ENCODE data around the gene PLCH2. TPM values are rescaled to one million over a fixed set of nuclear protein-coding genes. Genes with fewer than 3 reads are reported as not detected.

Gene PLCH2
- total RNA-seq, 1 donor from 2014 or later, result 0.92 TPM

- Histone ChIP-seq H3K4me3 (ENCODE audit: low read depth, low read length) (no peak overlapping the region), H3K27me3 (ENCODE audit: control insufficient read depth, insufficient read depth, low read length) (peaks cover 26% of the 10 kb centered on the region), H3K36me3 (ENCODE audit: control insufficient read depth, insufficient read depth, low read length) (no peaks in the 10 kb centered on the region)
- no peak for DNase-seq (ENCODE audit: low read depth)
- no peak for TF ChIP-seq CTCF (IDR thresholded peaks at IDR 0.05; ENCODE audit: insufficient read depth, low read length, poor library complexity, severe bottlenecking)
Measured at GRCh38 chr1:2498648-2499047, 22.6 kb downstream of the PLCH2 start.

- DNase-seq (ENCODE audit: low read depth), result no peak
- Histone ChIP-seq H3K36me3 (ENCODE audit: control insufficient read depth, insufficient read depth, low read length) (no peaks in the 10 kb centered on the region), H3K27me3 (ENCODE audit: control insufficient read depth, insufficient read depth, low read length) (peaks cover 29% of the 10 kb centered on the region), H3K4me3 (ENCODE audit: low read depth, low read length) (no peak overlapping the region)
- TF ChIP-seq CTCF (IDR thresholded peaks at IDR 0.05; ENCODE audit: insufficient read depth, low read length, poor library complexity, severe bottlenecking), result no peak
Measured at GRCh38 chr1:2499260-2499659, 23.2 kb downstream of the PLCH2 start.

DNA sequence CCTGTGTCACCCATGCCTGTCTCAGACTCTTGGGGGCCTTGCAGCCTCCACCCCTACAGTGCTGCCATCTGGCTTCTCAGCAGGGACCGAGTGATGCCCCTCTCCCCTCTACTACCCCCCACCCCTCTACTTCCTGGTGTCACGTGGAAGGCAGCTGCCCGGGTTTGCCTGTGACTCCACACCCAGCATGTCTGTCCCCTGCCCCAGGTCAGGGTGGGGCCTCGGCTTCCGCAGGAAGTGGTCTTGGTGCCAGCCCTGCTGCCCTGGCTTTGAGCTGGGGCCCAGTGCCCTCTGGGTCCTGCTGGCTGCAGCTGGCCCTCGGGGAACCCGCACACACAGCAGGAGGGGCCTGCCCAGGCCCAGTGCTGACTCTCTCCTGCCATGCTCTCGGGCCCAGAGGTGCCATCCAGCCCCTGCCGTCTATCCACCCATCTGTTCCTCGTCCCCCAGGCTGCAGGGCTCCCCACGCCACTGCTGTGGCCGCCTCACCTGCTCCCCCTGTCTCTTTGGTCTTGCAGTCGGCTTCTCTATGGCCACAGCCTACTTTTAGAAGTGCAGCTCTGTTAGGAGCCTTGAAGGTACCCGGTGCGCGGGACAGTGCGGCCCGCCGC, 24.0 kb downstream of the PLCH2 start:
- no peak for TF ChIP-seq CTCF (IDR thresholded peaks at IDR 0.05; ENCODE audit: insufficient read depth, low read length, poor library complexity, severe bottlenecking)
- Histone ChIP-seq H3K27me3 (ENCODE audit: control insufficient read depth, insufficient read depth, low read length) (peaks cover 37% of the 10 kb centered on the region), H3K36me3 (ENCODE audit: control insufficient read depth, insufficient read depth, low read length) (no peaks in the 10 kb centered on the region), H3K4me3 (ENCODE audit: low read depth, low read length) (no peak overlapping the region)
- DNase-seq (ENCODE audit: low read depth), result no peak

- Histone ChIP-seq H3K27me3 (ENCODE audit: control insufficient read depth, insufficient read depth, low read length) (peaks cover 47% of the 10 kb centered on the region), H3K36me3 (ENCODE audit: control insufficient read depth, insufficient read depth, low read length) (no peaks in the 10 kb centered on the region), H3K4me3 (ENCODE audit: low read depth, low read length) (no peak overlapping the region)
- TF ChIP-seq CTCF (IDR thresholded peaks at IDR 0.05; ENCODE audit: insufficient read depth, low read length, poor library complexity, severe bottlenecking), result no peak
- DNase-seq (ENCODE audit: low read depth), result no peak
Measured at GRCh38 chr1:2501041-2501819, 25.1 kb downstream of the PLCH2 start.

GRCh38 chr1:2501820-2502119, 25.7 kb downstream of the PLCH2 start:
- DNase-seq (ENCODE audit: low read depth), result no peak
- peaks cover 47% of the 10 kb centered on the region for H3K27me3 ChIP-seq (ENCODE audit: control insufficient read depth, insufficient read depth, low read length)
- no peak for TF ChIP-seq CTCF (IDR thresholded peaks at IDR 0.05; ENCODE audit: insufficient read depth, low read length, poor library complexity, severe bottlenecking)
- H3K36me3 ChIP-seq (ENCODE audit: control insufficient read depth, insufficient read depth, low read length), result no peaks in the 10 kb centered on the region
- no peak overlapping the region for H3K4me3 ChIP-seq (ENCODE audit: low read depth, low read length)

DNA sequence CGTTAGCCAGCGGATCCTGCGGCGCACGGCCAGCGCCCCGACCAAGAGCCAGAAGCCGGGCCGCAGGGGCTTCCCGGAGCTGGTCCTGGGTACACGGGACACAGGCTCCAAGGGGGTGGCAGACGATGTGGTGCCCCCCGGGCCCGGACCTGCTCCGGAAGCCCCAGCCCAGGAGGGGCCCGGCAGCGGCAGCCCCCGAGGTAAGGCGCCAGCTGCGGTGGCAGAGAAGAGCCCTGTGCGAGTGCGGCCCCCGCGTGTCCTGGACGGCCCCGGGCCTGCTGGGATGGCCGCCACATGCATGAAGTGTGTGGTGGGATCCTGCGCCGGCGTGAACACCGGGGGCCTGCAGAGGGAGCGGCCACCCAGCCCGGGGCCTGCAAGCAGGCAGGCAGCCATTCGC, 26.1 kb downstream of the PLCH2 start:
- TF ChIP-seq CTCF (IDR thresholded peaks at IDR 0.05; ENCODE audit: insufficient read depth, low read length, poor library complexity, severe bottlenecking), result no peak
- no peak for DNase-seq (ENCODE audit: low read depth)
- no peaks in the 10 kb centered on the region for H3K36me3 ChIP-seq (ENCODE audit: control insufficient read depth, insufficient read depth, low read length)
- H3K4me3 ChIP-seq (ENCODE audit: low read depth, low read length), result no peak overlapping the region
- H3K27me3 ChIP-seq (ENCODE audit: control insufficient read depth, insufficient read depth, low read length), result peaks cover 47% of the 10 kb centered on the region

All from kidney epithelial cell (primary cell).